T follicular helper cell (primary cell): Measurements from ENCODE around the gene MOK.

Experiments used
- DNase-seq: peaks from one replicate; pipeline ENCODE4 v3.0.0-alpha.2; 2020; ENCODE audit warnings: low read depth

The MOK gene

DNA sequence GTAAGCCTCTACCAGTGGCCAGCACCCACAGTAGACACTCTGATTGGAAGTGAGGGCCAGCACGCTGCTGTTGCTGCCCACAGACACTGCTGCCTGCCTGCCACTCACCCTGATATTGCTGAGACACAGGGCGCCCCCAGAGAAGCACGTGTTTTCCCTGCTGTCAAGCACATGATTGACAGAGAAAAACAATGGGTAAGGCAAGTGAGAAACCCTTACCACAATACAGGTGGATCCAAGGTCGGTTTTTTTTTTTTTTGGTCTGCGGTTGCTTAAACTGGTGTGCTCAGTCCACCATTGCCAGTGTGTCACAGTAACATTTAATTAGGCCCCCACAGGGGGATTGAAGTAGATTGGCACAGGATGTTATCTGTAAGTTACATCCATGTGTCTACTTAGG, 99.4 kb downstream of the MOK start:
- no peak for DNase-seq

DNA sequence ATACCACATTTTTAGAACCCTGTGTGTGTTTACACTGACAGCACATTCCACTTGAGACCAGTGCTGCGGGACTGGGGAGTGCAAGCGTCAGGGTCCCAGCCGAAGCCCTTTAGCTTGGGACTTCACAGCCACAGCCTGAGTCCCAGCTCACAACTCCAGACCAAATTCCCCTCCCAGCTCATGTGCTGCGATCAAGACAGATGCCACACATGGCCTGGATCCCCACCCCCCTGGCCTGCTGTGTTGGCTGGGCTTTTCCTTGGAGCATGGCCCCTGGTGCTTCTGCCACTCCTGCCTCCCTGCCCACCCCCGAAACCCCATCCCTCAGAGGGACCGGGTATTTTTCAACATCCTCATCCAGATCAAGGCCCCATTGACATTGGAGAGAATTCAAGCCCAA, 101.6 kb downstream of the MOK start:
- DNase-seq = no peak

GRCh38 chr14:102202944-102203343, 102.0 kb downstream of the MOK start:
- no peak for DNase-seq

DNA sequence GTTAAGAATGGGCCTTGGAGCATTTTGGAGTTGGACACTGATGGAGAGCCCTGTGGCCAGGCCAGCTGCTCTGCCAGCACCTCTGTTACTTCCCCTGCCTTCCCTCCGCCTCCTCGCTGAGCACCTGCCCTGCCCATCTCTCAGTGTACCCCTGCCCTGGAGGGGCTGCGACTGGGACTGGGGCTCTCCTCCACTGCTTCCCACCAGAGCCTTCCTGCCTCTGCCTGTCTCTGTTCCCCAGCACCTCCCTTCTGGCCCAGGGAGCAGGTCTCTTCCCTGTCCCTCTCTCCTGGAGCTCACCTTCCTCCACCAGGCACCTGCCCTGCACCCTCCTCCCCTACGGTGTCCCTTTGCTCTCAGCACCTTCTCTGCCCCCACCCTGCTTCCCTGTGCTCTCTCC, 103.2 kb downstream of the MOK start:
- no peak for DNase-seq

DNA sequence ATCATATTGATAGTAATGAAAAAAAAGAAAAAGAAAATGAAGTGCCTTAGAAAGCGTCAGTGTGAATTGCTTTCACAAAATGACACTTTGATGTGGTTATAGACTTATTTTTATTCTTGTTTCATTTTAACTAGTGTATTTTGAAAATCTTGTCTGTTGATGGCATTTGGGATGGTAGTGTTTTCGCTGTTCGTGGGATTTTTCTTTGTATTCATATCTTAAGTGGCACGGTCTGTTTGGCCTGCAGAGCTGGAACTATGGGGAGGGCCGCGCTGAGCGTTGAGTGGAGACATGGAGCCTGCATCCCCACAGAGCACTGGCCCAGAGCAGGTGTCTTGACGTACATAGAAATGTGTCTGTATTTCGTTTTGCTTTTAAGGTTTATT, 103.6 kb downstream of the MOK start:
- DNase-seq = no peak

- no peak for DNase-seq
Observed at GRCh38 chr14:102200690-102201352, 104.1 kb downstream of the MOK start.

- no peak for DNase-seq
Observed at GRCh38 chr14:102197317-102197853, 107.6 kb downstream of the MOK start.

- no peak for DNase-seq
Observed at GRCh38 chr14:102196902-102197230, 108.1 kb downstream of the MOK start.

DNA sequence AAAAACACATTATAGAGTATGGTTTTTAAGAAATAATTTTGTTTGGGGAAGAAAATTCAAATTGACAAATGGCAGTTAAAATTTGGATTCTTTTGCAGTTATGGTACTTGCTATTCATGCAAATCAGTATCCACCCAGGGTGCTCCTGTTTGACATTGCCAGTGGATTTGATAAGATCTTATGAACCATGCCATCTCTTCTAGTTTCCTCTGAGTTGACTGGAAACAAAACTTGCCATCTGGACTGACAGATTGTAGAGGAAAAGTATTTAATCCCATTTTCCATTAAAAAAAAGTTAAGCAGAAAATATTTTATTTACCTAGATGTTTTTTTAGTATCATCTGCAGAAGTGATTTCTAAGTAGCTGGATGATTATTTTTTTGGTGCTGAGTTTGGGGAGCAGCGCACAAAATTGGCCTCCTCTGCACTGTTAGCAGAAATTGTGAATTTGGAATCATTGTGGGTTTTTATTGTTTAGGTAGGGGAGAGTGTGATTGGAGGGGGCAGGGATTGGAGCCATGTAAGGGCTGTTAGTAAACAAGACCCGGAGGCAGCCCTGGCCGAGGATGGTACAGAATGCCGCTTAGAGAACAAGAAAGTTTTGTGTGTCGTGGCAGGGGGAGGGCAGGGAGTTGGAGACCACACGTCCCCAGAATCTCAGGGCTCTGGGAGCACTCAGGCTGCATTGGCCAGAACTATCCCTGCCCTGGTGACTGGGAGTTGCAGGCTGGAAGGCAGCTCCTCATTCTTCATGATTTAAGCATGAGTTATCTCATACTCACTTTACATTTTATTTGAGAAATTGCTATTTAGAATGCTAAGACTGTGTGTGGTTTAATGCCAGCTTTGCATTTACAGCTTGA, 108.7 kb downstream of the MOK start:
- DNase-seq = no peak

- DNase-seq = no peak
Observed at GRCh38 chr14:102195446-102195845, 109.5 kb downstream of the MOK start.

- no peak for DNase-seq
Observed at GRCh38 chr14:102194856-102195255, 110.1 kb downstream of the MOK start.

DNA sequence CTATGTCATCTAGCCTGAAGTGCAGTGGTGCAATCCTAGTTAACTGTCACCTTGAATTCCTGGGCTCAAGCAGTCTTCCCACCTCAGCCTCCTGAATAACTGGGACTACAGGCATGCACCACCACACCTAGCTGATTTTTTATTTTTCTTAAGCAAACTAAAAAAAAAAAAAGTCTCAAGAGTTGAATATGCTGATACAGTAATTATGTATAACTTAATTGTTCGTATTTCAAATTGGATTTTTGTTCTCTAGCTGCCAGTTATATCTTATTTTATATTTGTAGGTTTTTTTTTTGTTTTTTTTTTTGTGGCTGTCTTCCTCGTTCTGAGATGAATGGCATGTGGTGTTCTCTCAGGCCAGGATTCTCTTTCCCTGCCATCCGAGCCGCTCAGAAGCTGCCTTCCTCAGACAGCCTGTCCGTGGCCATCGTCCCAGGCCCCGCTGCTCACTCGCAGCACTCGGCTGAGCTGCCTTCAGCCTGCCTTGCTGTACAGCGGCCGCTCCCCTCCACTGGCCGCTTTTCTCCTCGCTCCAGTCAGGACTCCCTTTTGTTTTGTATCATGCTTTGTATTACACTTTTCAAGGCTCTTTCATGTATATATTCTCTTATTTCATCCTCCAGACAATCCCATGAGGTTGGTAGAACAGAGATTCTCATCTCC, 112.0 kb downstream of the MOK start:
- DNase-seq = no peak

GRCh38 chr14:102189874-102190273, 115.1 kb downstream of the MOK start:
- DNase-seq = no peak

DNA sequence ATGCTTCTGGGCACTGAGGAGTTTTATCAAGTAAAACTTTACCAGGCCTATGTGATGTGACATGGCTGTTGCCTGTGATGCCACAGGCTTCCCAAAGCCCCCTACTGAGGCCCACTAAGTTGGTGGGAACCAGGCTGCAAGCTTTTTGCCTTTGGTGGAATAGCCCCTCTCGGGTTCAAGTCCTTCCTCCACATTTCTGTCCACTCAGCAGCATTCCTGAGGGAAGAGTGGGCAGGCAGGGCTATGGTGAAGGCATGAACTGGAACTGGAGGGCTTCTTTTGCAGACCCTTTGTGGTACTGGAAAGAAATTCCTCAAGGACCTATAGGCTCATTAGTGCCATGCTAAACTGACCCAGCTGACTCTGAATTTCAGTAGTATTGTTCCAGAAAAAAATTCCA, 116.8 kb downstream of the MOK start:
- DNase-seq = no peak

- no peak for DNase-seq
Observed at GRCh38 chr14:102187568-102188001, 117.4 kb downstream of the MOK start.

- DNase-seq = no peak
Observed at GRCh38 chr14:102187044-102187443, 117.9 kb downstream of the MOK start.

DNA sequence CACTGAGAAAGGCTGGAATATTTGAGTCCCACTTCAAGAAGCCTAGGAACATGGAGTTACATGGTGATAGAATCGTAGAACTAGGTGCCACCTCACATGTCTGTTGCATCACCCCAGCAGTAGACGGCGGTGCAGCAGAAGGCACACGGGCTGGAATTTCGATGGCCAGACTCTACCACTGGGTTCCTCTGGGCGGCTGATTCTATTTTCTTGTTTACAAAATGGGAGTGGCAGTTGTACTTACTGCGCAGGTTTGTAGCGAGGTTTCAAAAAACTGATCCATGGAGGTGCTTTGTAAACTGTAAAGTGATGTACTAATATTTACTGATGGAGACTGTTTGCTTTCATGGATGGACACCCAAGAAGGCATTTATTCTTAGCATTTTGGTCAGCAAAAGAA, 119.6 kb downstream of the MOK start:
- DNase-seq = no peak

DNA sequence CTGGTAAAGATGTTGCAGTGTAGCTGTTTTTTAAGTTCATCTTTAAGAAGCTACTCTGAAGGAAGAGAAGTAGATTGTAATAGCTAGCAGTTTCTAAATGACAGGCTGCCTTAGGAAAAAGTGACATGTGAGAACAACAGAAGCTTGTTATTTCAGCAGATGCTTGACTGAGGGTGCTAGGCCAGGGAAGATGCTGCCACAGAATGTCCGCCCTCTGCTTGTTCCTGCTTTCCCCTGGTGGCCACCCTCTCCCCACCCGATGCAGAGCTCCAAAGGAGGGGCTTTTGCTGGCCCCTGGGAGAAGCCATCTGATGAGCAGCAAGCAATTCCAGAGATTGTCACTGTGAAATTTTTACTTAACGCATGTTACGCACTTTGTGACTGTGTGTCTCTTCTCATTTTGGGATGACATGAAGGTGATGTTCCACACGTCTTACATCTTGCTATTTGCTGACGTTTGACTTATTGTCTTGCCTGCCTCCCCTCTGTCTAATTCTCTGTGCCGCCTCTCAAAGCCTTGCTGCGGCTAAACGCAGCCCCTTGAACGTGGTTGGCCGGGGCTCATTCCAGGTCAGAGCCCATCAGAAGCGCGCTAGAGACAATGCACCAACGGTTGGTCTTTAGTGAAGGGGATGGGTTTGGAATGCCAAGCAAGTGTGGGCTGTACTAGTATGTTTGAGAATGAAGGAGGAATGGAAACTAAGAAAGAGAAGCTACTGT, 120.5 kb downstream of the MOK start:
- DNase-seq = no peak

DNA sequence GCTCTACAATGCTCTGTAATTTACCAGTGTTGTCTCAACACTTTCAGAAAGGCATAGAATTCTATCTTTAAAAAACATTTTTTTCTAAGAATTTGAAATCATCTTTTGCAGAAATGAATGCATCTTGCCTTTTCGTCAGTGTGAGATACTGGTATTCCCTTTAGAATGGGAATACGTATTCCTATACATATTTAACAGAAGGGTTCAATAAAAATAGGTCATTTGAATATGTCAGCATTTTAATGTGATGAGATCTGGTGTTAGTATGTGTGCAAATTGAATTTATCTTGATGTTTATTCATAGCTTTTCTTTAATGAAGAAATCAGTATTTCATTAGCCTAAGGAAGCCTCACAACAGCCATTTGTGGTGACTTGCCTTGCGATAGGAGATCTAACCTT, 121.1 kb downstream of the MOK start:
- no peak for DNase-seq

GRCh38 chr14:102182936-102183619, 121.9 kb downstream of the MOK start:
- DNase-seq = no peak

DNA sequence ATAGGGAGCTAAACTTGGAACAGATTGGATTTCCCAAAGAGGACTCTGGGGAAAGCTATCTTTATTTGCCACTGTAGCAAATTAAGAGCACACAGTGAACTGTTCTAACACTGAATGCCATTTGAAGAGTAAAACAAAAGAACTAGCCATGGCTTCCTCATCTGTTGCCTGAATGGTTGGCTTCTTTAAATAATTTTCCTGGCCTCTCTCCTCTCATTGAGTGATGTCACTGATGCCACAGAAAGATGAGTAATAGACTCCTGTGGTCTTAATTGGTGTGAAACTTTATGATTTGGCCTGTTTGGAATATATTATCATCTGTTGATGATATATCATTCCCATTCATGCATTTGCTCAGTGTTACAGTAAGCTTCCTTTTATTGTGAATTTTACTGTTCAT, 122.8 kb downstream of the MOK start:
- no peak for DNase-seq

GRCh38 chr14:102181187-102181586, 123.8 kb downstream of the MOK start:
- no peak for DNase-seq
